Vagina (tissue), 2 donors: ENCODE measurements around the gene MID1. TPM values are rescaled to one million over a fixed set of nuclear protein-coding genes. Genes with fewer than 3 reads are reported as not detected.
A peak's percentile ranks its signal among the peaks of the same experiment; 100 is the strongest.

Experiments
- DNase-seq, 2 donors: peaks; one replicate each; pipeline ENCODE4 v3.0.0-alpha.2; 2017; ENCODE audit errors: extremely low spot score in 2 of 2
- H3K27ac ChIP-seq: fragments of 200-600 bp; sonication (generic); one replicate; pipeline ENCODE4 v1.5.1; 2019
- H3K27me3 ChIP-seq: fragments of 200-600 bp; sonication (generic); one replicate; pipeline ENCODE4 v1.5.1; 2019
- H3K36me3 ChIP-seq, 2 donors: fragments of 200-600 bp; sonication (generic); one replicate each; pipeline ENCODE4 v1.5.1; 2017 to 2019
- H3K4me1 ChIP-seq: fragments of 200-600 bp; sonication (generic); one replicate; pipeline ENCODE4 v1.5.1; 2019
- H3K4me3 ChIP-seq, 2 donors: fragments of 200-600 bp; sonication (generic); 1 replicate in 1 of 2; 2 replicates in 1 of 2; pipeline ENCODE4 v1.5.1; 2016 to 2019
- H3K9me3 ChIP-seq: fragments of 200-600 bp; sonication (generic); one replicate; pipeline ENCODE4 v1.5.1; 2019
- CTCF ChIP-seq, 3 experiments: fragments of 450-650 bp in 2 of 3; fragments of 200-600 bp in 1 of 3; sonication (generic) in 1 of 3; IDR thresholded peaks; one replicate each; pipeline ENCODE4 v1.5.1; 2017 to 2019; ENCODE audit warnings: antibody characterized with exemption in 3 of 3, mild to moderate bottlenecking in 2 of 3, moderate library complexity in 2 of 3
- POLR2A ChIP-seq, 2 donors: fragments of 450-650 bp; IDR thresholded peaks; one replicate each; pipeline ENCODE4 v1.6.1; 2017; ENCODE audit warnings: antibody characterized with exemption in 2 of 2, mild to moderate bottlenecking in 2 of 2, moderate library complexity in 2 of 2
- POLR2AphosphoS5 ChIP-seq, 2 donors: sonication (generic); formaldehyde crosslinking; IDR thresholded peaks; one replicate each; pipeline ENCODE4 v1.9.0; 2017; ENCODE audit warnings: antibody characterized with exemption in 2 of 2, mild to moderate bottlenecking in 2 of 2, low read depth in 1 of 2; ENCODE audit not compliant: insufficient read depth in 1 of 2
- intact Hi-C: fragments of 100-400 bp; cut with DNase I; formaldehyde crosslinking; loops from one replicate; pipeline ENCODE4 v1.15.1; 2023
- total RNA-seq: library from RNA; depleted of rRNA; stranded (reverse); fragments of >200 nt; gene quantifications from one replicate; pipeline ENCODE4 v1.2.3, GENCODE V29; 2016

MID1 gene
- total RNA-seq, 1 donor from 2014 or later, result 16.2 TPM

- no peak overlapping the region for H3K27ac ChIP-seq
These were observed 45.7 kb downstream of the MID1 start for GRCh38 chrX:10574663-10575062.

GRCh38 chrX:10571260-10571659 is 49.1 kb downstream of the MID1 start:
- DNase-seq, result no peak
- TF ChIP-seq CTCF (IDR thresholded peaks at IDR 0.05) (no peak), POLR2AphosphoS5 (IDR thresholded peaks at IDR 0.05; ENCODE audit: insufficient read depth in 1 of 2, low read depth in 1 of 2) (no peak), POLR2A (IDR thresholded peaks at IDR 0.05) (no peak)
- Histone ChIP-seq H3K4me3 (no peak overlapping the region), H3K27ac (no peak overlapping the region), H3K36me3 (no peaks in the 10 kb centered on the region), H3K9me3 (no peaks in the 10 kb centered on the region), H3K4me1 (no peaks in the 10 kb centered on the region), H3K27me3 (no peaks in the 10 kb centered on the region)
- intact Hi-C loops, result no loop called here

More at GRCh38 chrX:10574663-10575062, 45.7 kb downstream of the MID1 start:
- Histone ChIP-seq H3K4me3 (no peak overlapping the region), H3K36me3 (no peaks in the 10 kb centered on the region), H3K9me3 (no peaks in the 10 kb centered on the region), H3K27me3 (no peaks in the 10 kb centered on the region), H3K4me1 (peaks cover 7% of the 10 kb centered on the region)
- intact Hi-C loops, result no loop called here
- TF ChIP-seq POLR2AphosphoS5 (IDR thresholded peaks at IDR 0.05; ENCODE audit: insufficient read depth in 1 of 2, low read depth in 1 of 2) (peak in 1 of 2 donors; percentile 45), CTCF (IDR thresholded peaks at IDR 0.05) (no peak)
- no peak for DNase-seq

GRCh38 chrX:10570601-10571000 is 49.8 kb downstream of the MID1 start:
- no peak for DNase-seq
- Histone ChIP-seq H3K9me3 (no peaks in the 10 kb centered on the region), H3K36me3 (no peaks in the 10 kb centered on the region), H3K27me3 (no peaks in the 10 kb centered on the region), H3K4me3 (no peak overlapping the region), H3K4me1 (no peaks in the 10 kb centered on the region), H3K27ac (no peak overlapping the region)
- TF ChIP-seq CTCF (IDR thresholded peaks at IDR 0.05) (no peak), POLR2A (IDR thresholded peaks at IDR 0.05) (no peak), POLR2AphosphoS5 (IDR thresholded peaks at IDR 0.05; ENCODE audit: insufficient read depth in 1 of 2, low read depth in 1 of 2) (no peak)
- intact Hi-C loops, result no loop called here

GRCh38 chrX:10569946-10570345 is 50.4 kb downstream of the MID1 start:
- no peaks in the 10 kb centered on the region for H3K36me3 ChIP-seq
- no peak for TF ChIP-seq POLR2AphosphoS5 (IDR thresholded peaks at IDR 0.05; ENCODE audit: insufficient read depth in 1 of 2, low read depth in 1 of 2)
- TF ChIP-seq POLR2A (IDR thresholded peaks at IDR 0.05), result no peak
- H3K27ac ChIP-seq, result no peak overlapping the region
- no peaks in the 10 kb centered on the region for H3K4me1 ChIP-seq
- DNase-seq, result no peak
- intact Hi-C loops, result no loop called here
- H3K27me3 ChIP-seq, result no peaks in the 10 kb centered on the region
- H3K4me3 ChIP-seq, result no peak overlapping the region
- no peaks in the 10 kb centered on the region for H3K9me3 ChIP-seq

- H3K4me3 ChIP-seq, result no peak overlapping the region
- no peak overlapping the region for H3K27ac ChIP-seq
- no peaks in the 10 kb centered on the region for H3K4me1 ChIP-seq
- TF ChIP-seq POLR2AphosphoS5 (IDR thresholded peaks at IDR 0.05; ENCODE audit: insufficient read depth in 1 of 2, low read depth in 1 of 2) (no peak), POLR2A (IDR thresholded peaks at IDR 0.05) (no peak), CTCF (IDR thresholded peaks at IDR 0.05) (no peak)
- intact Hi-C loops, result no loop called here
- H3K9me3 ChIP-seq, result no peaks in the 10 kb centered on the region
- H3K27me3 ChIP-seq, result no peaks in the 10 kb centered on the region
- DNase-seq, result no peak
- no peaks in the 10 kb centered on the region for H3K36me3 ChIP-seq
These were observed 52.0 kb downstream of the MID1 start for GRCh38 chrX:10568428-10568827.
